ENCODE measurements around the gene LBX1.

Gene LBX1

DNA sequence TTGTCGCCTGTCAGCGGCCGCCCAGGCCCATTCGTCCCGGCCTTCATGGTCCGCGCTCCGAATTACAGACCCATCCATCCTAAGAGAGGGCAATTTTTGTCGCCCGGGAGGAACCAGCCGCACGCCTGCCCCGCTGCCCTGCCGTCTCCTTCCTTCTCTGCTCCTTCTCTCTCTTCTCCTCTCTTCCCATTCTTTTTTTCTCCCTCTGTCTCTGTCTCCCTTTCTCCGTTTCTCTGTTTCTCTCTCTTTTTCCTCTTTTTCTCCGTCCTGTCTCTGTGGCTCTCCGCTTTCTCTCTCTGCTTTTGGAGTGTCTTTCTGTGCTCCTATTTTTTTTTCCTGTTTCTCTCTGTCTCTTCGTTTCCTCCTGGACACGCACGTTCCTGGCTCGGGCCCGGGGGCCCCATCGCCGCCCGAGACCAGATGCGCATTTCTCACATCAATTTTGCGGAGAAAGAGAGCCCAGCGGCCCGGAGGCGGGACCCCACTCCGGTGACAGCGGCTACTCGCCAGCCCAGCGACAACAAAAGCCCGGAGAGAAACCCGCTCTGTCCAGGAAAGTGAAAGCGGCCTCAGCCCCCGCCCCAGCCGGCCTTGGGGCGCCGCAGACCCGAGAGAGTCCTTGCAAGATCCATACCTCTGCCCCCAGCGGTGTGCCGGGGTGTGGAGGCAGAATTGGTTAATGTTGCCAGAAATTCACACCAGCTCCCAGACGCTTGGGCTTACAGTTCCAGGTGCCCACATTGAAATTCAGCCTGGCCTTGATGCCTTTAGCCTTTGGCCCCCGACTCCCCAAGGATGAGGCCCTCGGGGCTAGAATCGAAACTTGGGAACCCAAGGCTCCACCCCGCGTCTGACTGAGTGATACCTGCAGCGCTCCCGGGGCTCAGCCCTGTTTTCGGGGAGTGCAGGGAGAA, 4.1 kb downstream of the LBX1 start:
- DNase-seq: no peak

DNA sequence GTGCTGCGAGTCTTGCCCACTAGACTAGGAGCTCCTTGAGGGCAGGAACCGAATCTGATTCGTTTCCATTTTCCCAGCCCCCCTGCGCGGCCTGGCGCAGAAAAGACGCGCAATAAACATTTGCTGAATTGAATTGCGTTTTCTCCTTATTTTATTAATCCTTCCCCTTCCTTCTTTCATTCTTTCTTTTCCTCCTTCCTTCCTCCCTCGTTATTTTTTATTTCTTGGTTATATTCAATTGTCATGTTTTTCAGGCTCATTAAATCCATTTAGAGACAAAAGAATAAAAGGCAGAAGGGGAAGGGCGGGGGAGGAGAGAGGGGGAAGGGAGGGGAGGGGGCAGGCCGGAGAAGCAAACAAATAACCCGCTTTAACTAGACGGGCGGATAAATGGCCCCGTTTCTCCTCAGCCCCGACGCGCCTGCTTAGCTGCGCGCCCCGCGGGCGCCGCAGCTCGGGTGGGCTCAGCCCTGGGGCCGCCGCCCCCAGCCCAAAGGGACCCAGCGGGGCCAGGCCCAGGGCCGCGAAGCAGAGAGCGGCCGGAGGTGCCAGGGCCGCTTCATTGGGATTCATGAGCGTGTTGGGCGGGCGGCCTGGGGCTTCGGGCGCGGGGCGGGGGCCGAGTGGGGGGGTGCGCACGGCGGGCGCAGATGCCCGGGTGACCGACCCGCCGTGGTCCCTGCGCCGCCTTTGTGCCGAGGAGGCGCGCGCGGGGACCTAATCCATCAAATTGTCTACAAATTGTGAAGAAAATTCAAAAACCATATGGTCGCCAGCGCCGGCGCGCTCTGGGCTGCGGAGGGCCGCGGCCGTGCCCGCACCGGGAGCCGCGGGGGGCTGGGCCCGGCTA, 5.0 kb downstream of the LBX1 start:
- no peak for DNase-seq

DNA sequence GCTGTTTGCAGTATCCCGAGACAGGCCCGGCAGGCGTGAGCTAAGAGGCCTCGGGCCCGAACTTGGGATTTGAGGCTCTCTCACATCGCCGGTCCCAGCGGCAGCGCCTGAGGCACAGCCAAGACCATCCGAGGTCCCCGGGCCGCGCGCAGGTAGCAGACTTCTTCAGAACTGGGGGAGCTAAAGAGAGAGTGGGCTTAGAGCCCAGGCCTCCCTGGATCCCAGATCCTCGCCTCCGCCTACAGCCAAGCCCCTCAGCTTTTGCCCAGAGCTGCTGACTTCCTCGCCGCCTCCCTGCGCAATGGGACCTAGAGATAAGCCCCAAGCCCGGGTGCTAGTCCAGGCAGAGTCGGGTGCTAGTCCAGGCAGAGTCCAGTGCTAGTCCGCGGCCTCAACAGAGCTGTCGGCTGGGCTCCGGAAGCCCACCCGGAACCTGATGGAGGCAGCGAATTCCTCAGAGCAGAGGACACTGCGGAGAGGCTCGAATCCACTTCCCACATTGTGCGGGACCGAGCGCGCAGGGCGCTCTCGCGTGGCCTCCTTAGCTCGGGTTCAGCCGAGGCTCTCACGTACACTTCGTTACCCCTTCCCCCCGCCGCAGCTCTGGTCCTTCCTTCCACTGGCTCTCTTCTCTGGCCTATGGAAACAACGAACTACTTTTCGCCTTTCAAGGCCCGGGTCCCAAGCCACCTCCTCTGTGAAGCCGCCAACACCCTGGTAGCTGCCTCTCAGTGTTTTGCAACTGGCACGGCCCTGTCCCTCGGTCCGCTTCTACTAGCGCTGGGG, 5.8 kb downstream of the LBX1 start:
- DNase-seq: no peak

DNA sequence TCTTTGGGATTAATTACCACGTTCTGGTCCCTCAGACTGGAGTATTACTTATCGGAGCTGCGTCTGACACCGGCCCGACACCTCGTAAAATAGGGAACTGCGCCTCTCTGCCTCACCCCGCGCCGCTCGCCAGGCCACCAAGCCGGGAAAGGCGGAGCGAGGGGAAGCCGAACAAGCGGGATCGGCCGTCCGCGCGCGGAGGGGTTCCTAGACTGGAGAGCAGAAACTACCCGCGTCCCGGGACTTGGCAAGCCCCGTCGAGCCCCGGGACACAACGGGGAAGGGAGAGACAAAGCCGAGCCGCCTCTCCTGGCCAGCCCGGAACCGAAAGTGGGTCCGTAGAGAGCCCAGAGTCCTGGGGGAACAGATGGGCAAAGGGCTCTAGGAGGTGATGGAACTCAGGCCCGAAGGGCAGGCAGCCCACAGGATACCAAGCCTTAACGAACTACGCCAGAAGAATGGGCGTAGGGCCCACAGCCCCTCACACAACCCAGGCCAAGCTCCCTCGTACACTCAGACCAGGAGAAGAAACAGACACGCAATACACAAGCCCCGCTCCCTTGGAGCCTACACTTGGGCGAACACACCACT, 6.5 kb downstream of the LBX1 start:
- DNase-seq: no peak

DNA sequence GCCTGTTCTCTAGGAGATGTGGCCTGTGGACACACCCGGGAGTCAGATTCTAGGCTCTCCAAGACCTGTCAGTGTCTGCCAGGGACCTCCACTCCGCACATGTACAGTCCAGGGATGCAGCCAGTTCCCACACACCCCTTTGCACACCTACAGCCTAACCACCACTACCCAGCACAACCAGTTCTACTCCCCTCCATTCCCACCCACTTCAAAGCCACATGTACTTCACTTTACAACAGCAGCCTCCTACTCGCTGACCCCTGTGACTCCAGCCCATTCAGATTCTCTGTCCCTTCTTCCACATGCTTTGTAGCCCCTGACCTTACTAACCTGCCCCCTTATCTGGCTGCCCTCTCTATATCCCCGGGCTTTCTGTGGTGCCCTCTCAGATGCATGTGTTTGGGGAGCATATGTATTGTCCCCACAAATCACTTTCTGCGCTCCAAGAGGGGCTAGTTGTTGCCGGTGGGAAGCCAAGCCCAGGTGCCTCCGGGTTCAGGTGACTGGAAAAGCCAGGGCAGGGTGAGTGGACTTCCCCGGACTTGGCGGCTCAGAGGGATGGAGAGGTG, 7.2 kb downstream of the LBX1 start:
- no peak for DNase-seq

DNA sequence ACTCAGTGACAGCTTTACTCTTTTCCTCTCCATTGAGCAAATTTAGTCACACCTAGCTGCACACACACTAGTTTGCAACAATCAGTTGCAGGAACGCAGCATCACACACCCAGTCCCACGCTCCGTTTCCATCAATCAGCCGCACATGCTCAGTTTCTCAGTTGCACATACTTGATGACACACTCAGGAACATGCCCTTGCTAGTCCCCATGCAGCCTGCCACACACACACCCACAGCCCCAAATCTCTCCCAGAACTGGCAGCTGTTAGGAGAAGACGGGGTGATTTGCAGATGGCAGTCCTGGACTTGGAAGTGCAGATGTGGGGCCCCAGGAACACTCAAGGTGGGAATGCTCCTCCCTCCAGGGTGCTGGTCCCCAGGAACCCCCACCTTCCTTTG, 7.7 kb downstream of the LBX1 start:
- no peak for DNase-seq

- DNase-seq: no peak
Observed at GRCh38 chr10:101219946-101220451, 9.3 kb downstream of the LBX1 start.

DNA sequence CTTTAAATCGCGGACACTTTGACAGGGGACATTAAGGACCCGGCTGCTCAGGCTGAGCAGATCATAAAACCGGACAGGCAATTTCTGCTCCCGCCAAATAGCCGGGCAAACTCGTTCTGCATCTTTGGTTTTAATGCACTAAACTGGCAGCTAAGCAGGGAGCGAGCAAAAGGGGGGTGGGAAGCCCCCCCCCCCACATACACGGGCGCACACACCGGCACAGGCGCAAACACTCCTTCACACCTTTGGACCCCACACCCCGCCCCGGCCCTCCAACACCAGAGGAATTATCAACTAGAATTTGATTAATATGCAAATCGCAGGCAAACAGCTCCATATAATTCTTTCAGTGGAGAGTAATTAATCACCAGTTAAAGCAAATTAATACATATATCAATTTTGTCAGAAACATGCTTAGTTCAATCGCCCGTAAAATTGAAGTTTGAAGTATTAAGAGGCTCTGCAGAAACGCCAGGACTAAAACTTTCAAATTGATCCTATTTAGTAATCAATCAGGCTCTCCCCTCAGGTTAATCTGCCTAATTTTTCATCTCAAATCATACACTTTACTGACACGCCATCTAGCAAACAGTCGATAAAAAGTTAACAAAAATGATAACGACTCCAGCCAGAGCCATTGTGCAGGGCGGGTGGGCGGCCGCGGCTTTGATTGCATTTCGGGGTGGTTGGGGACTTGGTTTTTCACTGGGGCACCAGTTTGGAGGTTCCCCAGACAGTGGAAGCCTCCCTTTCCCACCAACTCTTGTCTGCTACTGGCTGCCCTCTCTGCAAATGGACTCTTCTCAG, 9.9 kb downstream of the LBX1 start:
- DNase-seq: no peak

DNA sequence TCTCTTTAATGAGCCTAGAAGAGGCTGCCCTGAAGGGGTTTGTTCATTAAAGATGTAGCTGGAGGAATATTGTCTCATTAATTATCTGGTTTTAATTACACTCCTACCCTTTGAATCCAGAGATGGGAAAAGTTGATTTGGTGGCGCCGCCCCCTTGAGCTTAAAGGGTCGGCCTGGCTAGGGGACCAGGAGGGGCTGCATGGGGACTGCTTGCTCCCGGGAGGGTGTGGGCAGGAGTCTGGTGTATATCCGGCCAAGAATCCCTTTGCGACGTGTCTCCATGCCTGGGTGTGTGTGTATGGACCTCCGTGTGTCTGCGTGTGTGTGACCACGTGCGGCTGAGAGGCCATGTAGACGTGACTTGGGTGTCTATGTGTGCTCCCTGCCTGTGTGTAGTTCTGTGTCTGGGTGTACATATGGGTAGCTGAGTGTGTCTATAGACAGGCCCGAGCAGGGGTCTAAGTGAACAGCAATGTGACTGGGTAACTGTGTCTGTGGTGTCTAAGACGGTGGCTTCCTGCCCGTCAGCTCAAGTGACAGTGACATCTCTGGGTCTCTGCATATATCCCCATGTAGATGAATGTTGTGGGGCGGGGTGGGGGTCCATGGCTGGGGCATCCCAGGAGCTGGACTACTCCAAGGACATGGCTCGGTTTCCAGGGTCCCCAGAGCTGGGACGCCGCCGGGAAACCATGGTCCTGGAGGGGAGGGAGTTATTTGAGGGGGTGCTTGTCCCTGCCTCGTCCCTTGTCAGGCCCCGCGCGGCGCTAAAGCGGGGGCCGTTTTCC, 10.7 kb downstream of the LBX1 start:
- no peak for DNase-seq

DNA sequence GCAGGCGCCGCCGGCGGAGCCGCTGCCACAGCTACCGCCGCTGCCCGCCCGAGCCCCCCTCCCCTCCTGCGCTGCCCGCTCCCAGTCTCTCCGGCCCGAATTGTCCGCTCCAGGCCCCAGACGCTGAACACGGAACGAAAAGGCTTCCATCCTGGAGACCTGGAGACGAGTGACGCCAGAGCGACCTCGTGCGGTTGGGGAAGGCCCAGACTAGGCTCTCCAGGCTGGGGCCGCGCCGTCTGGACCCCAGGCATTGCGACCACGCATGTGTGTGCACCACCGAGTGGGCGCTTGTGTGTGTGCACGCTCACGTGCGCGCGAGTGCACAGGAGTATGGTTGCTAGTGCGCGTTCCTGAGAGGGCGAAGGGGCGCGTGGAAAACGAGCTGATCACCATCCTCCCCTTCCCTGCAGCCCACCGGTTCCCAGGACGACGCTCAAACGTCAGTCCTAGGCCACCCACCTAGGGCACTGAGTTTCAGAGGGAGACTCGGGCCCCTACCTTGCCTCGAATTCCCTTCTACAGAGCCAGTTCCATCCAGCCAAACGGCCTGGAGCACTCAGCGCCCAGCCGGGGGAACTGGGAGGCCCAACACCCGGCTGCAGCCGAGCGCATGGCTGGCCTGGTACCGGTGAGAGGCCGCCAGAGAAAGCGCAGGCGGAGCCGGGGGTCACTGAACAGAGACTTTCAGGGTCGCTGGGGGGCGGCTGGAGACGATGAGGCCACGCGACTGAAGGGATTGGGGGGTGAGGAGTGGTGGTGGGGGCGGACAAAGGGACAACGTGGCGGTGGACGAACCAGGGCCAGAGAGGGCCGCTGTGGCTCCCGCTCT, 11.6 kb downstream of the LBX1 start:
- DNase-seq: no peak

- DNase-seq: no peak
Observed at GRCh38 chr10:101217044-101217425, 12.2 kb downstream of the LBX1 start.

- DNase-seq: no peak
Observed at GRCh38 chr10:101216207-101217043, 12.8 kb downstream of the LBX1 start.

DNA sequence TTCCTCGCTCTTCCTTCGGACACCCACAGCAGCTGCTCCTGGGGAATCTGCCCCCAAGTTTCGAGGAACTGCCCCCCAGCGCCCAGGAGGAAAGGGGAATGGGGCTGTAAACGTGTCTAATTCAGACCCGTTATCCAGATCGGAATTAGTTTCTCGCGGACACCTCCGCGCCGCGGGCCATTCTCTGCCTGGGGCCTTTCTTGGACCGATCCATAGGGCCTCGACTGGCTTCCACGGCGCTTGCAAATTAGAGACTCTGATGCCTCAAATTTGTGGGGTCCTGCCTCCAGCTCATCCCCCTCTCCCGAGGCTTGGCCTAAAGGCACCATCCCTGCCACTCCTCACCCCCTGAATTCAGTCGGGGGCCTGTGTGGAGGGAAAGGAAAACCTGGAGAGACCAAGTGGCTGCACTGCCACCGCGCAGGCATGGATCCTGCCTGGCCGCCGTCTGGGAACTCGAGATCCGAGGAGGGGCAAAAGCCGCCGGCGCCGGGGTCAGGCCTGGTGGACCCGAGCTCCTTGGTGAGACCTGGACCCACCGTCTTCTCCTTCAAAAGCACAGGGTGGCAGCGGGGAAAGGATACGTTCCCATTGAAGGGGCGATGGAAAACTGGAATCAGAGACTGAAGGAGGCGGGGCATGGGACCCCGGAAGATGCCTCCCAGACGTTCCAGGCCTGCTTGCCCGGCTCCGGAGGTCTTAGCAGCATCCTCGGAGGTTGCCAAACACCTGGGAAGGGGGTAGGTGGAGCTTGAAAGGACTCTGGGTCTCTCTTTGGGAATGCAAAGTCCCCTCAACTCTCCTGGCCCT, 13.7 kb downstream of the LBX1 start:
- DNase-seq: no peak

GRCh38 chr10:101214446-101215396, 14.5 kb downstream of the LBX1 start:
- DNase-seq: peak; percentile 69 to 74

DNA sequence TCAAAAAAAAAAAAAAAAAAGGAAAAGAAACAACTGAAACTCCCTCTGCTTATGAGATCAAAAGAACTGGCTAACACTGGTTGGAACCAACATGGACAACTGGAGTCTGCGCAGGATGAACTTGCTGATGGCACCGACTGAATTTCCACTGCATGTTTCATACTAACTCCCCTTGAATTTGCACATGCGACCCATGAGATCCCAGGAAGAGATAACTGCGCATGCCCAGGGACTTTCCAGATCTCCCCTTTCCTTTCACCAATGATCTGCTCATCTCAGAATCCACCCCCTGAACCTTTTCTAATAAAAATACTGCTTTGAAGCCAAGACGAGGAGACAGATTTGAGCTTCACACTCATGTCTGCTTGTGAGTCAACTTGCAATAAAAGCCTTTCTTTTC, 20.7 kb downstream of the LBX1 start:
- DNase-seq: no peak

- no peak for DNase-seq
Observed at GRCh38 chr10:101207026-101207425, 22.2 kb downstream of the LBX1 start.
